ENCODE data around the gene B4GALT2.

B4GALT2 gene

DNA sequence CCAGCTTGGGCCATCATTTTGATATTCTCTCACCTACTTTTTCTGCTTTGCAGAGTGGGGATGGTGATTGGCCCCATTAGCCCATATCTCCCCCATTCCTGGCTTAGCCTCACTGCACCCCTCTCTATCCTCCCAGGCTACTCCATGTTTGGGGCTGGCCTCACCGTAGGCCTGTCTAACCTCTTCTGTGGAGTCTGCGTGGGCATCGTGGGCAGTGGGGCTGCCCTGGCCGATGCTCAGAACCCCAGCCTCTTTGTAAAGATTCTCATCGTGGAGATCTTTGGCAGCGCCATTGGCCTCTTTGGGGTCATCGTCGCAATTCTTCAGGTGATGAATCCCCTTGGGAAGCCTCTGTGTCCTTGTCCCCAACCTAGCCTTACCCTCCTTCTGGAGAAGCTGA, 2.1 kb upstream of the B4GALT2 start:
- H3K4me2 ChIP-seq (ENCODE audit: low read depth, low read length, poor library complexity, severe bottlenecking), result peak overlapping the region; percentile 72
- peaks cover 41% of the 10 kb centered on the region for H3F3A ChIP-seq (ENCODE audit: insufficient read depth)
- H3K9ac ChIP-seq (ENCODE audit: low read length), result peak overlapping the region; percentile 99; the same call in 1 of the 2 replicates
- no peaks in the 10 kb centered on the region for H3K9me3 ChIP-seq (ENCODE audit: insufficient read depth, low read length)
- H4K20me1 ChIP-seq (ENCODE audit: low read depth, low read length), result no peaks in the 10 kb centered on the region
- no peak for TF ChIP-seq EZH2phosphoT487 (conservative IDR thresholded peaks at IDR 0.05; ENCODE audit: low read length)
- TF ChIP-seq, protein P1, sequence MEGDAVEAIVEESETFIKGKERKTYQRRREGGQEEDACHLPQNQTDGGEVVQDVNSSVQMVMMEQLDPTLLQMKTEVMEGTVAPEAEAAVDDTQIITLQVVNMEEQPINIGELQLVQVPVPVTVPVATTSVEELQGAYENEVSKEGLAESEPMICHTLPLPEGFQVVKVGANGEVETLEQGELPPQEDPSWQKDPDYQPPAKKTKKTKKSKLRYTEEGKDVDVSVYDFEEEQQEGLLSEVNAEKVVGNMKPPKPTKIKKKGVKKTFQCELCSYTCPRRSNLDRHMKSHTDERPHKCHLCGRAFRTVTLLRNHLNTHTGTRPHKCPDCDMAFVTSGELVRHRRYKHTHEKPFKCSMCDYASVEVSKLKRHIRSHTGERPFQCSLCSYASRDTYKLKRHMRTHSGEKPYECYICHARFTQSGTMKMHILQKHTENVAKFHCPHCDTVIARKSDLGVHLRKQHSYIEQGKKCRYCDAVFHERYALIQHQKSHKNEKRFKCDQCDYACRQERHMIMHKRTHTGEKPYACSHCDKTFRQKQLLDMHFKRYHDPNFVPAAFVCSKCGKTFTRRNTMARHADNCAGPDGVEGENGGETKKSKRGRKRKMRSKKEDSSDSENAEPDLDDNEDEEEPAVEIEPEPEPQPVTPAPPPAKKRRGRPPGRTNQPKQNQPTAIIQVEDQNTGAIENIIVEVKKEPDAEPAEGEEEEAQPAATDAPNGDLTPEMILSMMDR (IDR thresholded peaks at IDR 0.05; ENCODE audit: insufficient read depth, low read length, poor library complexity, severe bottlenecking), result no peak
- no peak overlapping the region for H2AFZ ChIP-seq (ENCODE audit: low read depth, low read length, severe bottlenecking)
- no peaks in the 10 kb centered on the region for H3K36me3 ChIP-seq (ENCODE audit: low read length)
- H3K79me2 ChIP-seq (ENCODE audit: insufficient read depth, low read length), result peaks cover 35% of the 10 kb centered on the region
- peak overlapping the region; percentile 74; the same call in 1 of the 2 replicates for H3K27ac ChIP-seq (ENCODE audit: low read depth, low read length)
- H3K27me3 ChIP-seq (ENCODE audit: low read length), result no peaks in the 10 kb centered on the region
- no peak overlapping the region for H3K4me3 ChIP-seq (ENCODE audit: insufficient read depth, low read length, poor library complexity, severe bottlenecking)
- no peaks in the 10 kb centered on the region for H3K9me2 ChIP-seq (replicated peaks; ENCODE audit: insufficient read depth, low read length)

DNA sequence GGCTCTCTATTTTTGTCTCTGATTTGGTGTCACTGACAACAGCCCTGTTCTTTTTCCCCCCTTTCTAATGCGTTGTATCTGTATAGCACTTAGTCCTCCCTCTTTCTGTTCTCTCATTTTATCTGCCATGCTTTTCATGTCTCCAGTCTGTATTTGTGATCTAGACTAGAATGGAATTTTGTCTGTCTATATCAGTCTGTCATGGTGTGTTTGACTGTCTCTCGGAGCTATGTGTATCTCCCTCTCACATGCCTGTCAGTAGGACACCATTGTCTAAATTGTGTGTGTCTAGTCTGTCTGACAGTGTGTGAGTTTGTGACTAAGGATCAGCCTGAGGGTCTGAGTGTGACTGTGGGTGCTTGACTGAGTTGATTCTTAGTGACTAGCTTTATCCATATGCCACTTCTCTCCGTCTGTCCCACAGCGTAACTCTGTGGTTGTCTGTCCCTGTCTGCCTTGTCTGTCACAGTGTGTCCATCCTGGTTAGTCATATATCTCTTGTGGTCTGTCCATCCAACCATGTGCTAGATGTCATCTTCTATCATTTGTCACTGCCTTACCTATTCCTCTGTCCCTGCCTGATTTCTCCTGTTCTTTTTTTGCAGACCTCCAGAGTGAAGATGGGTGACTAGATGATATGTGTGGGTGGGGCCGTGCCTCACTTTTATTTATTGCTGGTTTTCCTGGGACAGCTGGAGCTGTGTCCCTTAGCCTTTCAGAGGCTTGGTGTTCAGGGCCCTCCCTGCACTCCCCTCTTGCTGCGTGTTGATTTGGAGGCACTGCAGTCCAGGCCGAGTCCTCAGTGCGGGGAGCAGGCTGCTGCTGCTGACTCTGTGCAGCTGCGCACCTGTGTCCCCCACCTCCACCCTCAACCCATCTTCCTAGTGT, 1.4 kb upstream of the B4GALT2 start:
- TF ChIP-seq, protein P1 (IDR thresholded peaks at IDR 0.05; ENCODE audit: insufficient read depth, low read length, poor library complexity, severe bottlenecking), result no peak
- no peak for TF ChIP-seq EZH2phosphoT487 (conservative IDR thresholded peaks at IDR 0.05; ENCODE audit: low read length)
- Histone ChIP-seq H2AFZ (ENCODE audit: low read depth, low read length, severe bottlenecking) (no peak overlapping the region), H3K4me3 (ENCODE audit: insufficient read depth, low read length, poor library complexity, severe bottlenecking) (no peak overlapping the region), H3K4me2 (ENCODE audit: low read depth, low read length, poor library complexity, severe bottlenecking) (peak overlapping the region; percentile 72), H3K9me3 (ENCODE audit: insufficient read depth, low read length) (no peaks in the 10 kb centered on the region), H3K9me2 (replicated peaks; ENCODE audit: insufficient read depth, low read length) (no peaks in the 10 kb centered on the region), H3K27ac (ENCODE audit: low read depth, low read length) (peak overlapping the region; percentile 74; the same call in 1 of the 2 replicates), H3K9ac (ENCODE audit: low read length) (peak overlapping the region; percentile 99), H3K36me3 (ENCODE audit: low read length) (no peaks in the 10 kb centered on the region), H3K27me3 (ENCODE audit: low read length) (no peaks in the 10 kb centered on the region), H3K79me2 (ENCODE audit: insufficient read depth, low read length) (peaks cover 35% of the 10 kb centered on the region), H4K20me1 (ENCODE audit: low read depth, low read length) (no peaks in the 10 kb centered on the region), H3F3A (ENCODE audit: insufficient read depth) (peaks cover 41% of the 10 kb centered on the region)

DNA sequence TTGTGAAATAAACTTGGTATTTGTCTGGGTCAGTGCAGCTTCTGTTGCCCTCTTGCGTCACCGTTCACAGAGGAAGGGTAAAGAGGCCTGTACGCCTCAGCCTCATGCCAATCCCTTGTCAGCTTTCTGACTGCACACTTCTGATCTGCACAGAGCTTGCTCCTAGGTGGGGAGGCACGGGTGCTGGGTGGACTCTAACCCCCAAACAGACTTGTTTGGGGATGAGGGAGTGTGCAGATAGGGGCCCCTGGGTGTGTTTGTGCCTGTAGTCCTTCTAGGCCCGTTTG, 803 bp upstream of the B4GALT2 start:
- Histone ChIP-seq H3K79me2 (ENCODE audit: insufficient read depth, low read length) (peaks cover 35% of the 10 kb centered on the region), H4K20me1 (ENCODE audit: low read depth, low read length) (no peaks in the 10 kb centered on the region), H3K9me3 (ENCODE audit: insufficient read depth, low read length) (no peaks in the 10 kb centered on the region), H3K27me3 (ENCODE audit: low read length) (no peaks in the 10 kb centered on the region), H3K9me2 (replicated peaks; ENCODE audit: insufficient read depth, low read length) (no peaks in the 10 kb centered on the region), H3K4me2 (ENCODE audit: low read depth, low read length, poor library complexity, severe bottlenecking) (peak overlapping the region; percentile 72), H3K36me3 (ENCODE audit: low read length) (no peaks in the 10 kb centered on the region), H3K4me3 (ENCODE audit: insufficient read depth, low read length, poor library complexity, severe bottlenecking) (peak overlapping the region; percentile 80), H3K27ac (ENCODE audit: low read depth, low read length) (peak overlapping the region; percentile 74), H3K9ac (ENCODE audit: low read length) (peak overlapping the region; percentile 99), H2AFZ (ENCODE audit: low read depth, low read length, severe bottlenecking) (no peak overlapping the region), H3F3A (ENCODE audit: insufficient read depth) (peaks cover 39% of the 10 kb centered on the region)
- TF ChIP-seq EZH2phosphoT487 (conservative IDR thresholded peaks at IDR 0.05; ENCODE audit: low read length), result no peak
- TF ChIP-seq, protein P1 (IDR thresholded peaks at IDR 0.05; ENCODE audit: insufficient read depth, low read length, poor library complexity, severe bottlenecking), result no peak
